ENCODE measurements around the gene RAB44. TPM values are rescaled to one million over a fixed set of nuclear protein-coding genes. Genes with fewer than 3 reads are reported as not detected.

The RAB44 gene
- total RNA-seq, 1 donor from 2014 or later = not detected

DNA sequence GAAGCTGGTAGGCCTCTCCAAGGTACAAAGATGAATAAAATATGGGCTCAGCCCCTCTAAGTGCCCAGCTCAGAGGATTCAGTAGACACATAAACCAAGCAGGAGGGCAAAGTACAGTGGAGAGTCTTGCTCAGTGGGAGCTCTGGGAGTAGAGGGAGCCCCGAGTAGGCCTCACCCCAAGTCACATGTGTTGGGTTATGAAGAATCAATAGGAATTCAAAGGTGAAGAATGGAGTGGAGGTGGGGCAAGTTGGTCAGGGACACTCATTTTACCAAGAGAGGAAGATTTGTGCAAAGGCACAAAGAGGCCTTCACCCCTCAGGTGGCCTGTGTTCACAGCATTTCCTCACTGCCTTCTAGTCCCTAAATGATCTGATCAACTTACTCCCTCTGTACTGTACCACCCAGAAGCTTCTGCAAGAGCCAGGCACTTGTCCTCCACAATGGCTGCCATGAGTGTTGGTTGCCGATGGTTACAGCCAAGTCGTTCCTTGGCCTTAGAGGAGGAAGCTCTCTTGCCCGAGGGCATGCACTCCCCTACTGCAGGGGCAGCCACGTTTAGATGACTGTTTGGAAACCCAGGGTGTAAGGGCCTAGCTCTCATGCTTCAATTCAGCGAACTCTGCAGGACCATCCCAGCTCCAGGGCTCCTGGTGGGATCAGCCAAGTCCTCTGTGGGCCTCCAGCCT lies 25.8 kb upstream of the RAB44 start:
- Histone ChIP-seq H3K36me3 (ENCODE audit: control insufficient read depth, insufficient read depth, low read length) (no peaks in the 10 kb centered on the region), H3K27me3 (ENCODE audit: control insufficient read depth, insufficient read depth, low read length) (no peaks in the 10 kb centered on the region), H3K4me3 (ENCODE audit: low read depth, low read length) (no peak overlapping the region)
- TF ChIP-seq, protein P1, sequence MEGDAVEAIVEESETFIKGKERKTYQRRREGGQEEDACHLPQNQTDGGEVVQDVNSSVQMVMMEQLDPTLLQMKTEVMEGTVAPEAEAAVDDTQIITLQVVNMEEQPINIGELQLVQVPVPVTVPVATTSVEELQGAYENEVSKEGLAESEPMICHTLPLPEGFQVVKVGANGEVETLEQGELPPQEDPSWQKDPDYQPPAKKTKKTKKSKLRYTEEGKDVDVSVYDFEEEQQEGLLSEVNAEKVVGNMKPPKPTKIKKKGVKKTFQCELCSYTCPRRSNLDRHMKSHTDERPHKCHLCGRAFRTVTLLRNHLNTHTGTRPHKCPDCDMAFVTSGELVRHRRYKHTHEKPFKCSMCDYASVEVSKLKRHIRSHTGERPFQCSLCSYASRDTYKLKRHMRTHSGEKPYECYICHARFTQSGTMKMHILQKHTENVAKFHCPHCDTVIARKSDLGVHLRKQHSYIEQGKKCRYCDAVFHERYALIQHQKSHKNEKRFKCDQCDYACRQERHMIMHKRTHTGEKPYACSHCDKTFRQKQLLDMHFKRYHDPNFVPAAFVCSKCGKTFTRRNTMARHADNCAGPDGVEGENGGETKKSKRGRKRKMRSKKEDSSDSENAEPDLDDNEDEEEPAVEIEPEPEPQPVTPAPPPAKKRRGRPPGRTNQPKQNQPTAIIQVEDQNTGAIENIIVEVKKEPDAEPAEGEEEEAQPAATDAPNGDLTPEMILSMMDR (IDR thresholded peaks at IDR 0.05; ENCODE audit: insufficient read depth, low read length, poor library complexity, severe bottlenecking) = no peak
- DNase-seq (ENCODE audit: low read depth) = no peak

DNA sequence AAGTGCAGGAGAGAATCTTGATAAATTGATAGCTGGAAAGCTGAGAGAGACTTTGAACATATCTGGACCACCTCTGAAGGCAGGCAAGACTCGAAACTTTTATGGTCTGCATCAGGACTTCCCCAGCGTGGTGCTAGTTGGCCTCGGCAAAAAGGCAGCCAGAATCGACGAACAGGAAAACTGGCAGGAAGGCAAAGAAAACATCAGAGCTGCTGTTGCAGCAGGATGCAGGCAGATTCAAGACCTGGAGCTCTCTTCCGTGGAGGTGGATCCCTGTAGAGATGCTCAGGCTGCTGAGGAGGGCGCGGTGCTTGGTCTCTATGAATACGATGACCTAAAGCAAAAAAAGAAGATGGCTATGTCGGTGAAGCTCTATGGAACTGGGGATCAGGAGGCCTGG lies 23.7 kb upstream of the RAB44 start:
- Histone ChIP-seq H3K36me3 (ENCODE audit: control insufficient read depth, insufficient read depth, low read length) (no peaks in the 10 kb centered on the region), H3K4me3 (ENCODE audit: low read depth, low read length) (no peak overlapping the region), H3K27me3 (ENCODE audit: control insufficient read depth, insufficient read depth, low read length) (no peaks in the 10 kb centered on the region)
- TF ChIP-seq, protein P1 (IDR thresholded peaks at IDR 0.05; ENCODE audit: insufficient read depth, low read length, poor library complexity, severe bottlenecking) = no peak
- DNase-seq (ENCODE audit: low read depth) = no peak

DNA sequence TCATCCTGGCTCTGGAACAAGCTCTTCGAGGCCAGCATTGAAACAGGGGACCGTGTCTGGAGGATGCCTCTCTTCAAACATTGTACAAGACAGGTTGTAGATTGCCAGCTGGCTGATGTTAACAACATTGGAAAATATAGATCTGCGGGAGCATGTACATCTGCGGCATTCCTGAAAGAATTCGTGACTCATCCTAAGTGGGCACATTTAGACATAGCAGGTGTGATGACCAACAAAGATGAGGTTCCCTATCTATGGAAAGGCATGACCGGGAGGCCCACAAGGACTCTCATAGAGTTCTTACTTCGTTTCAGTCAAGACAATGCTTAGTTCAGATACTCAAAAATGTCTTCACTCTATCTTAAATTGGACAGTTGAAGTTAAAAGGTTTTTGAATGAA lies 22.7 kb upstream of the RAB44 start:
- Histone ChIP-seq H3K4me3 (ENCODE audit: low read depth, low read length) (no peak overlapping the region), H3K27me3 (ENCODE audit: control insufficient read depth, insufficient read depth, low read length) (no peaks in the 10 kb centered on the region), H3K36me3 (ENCODE audit: control insufficient read depth, insufficient read depth, low read length) (no peaks in the 10 kb centered on the region)
- TF ChIP-seq, protein P1 (IDR thresholded peaks at IDR 0.05; ENCODE audit: insufficient read depth, low read length, poor library complexity, severe bottlenecking) = no peak
- no peak for DNase-seq (ENCODE audit: low read depth)

DNA sequence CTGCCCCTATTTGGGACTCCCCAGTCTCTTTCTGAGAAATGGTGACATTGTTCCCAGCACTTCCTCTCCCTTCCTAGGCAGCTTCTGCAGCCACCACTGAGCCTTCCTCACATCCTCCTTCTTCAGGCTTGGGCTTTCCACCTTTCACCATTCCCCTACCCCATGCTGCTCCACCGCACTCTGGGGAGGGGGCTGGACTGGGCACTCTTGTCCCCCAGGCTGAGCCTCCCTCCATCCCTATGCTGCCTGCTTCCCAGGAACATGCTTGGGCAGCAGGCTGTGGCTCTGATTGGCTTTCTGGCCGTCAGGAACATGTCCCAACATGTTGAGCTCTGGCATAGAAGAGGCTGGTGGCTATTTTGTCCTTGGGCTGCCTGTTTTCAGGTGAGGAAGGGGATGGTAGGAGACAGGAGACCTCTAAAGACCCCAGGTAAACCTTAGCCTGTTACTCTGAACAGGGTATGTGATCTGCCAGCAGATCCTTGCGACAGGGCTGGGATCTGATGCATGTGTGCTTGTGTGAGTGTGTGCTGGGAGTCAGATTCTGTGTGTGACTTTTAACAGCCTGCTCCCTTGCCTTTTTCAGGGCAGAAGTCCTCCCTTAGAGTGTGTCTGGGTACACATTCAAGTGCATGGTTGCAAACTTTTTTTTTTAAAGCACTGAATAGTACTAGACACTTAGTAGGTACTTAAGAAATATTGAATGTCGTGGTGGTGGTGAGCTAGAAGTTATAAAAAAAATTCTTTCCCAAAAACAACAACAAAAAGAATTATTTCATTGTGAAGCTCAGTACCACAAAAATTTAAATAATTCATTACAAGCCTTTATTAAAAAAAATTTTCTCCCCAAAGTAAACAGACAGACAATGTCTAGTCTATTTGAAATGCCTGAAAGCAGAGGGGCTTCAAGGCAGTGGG lies 21.2 kb upstream of the RAB44 start:
- Histone ChIP-seq H3K27me3 (ENCODE audit: control insufficient read depth, insufficient read depth, low read length) (no peaks in the 10 kb centered on the region), H3K4me3 (ENCODE audit: low read depth, low read length) (no peak overlapping the region), H3K36me3 (ENCODE audit: control insufficient read depth, insufficient read depth, low read length) (no peaks in the 10 kb centered on the region)
- no peak for DNase-seq (ENCODE audit: low read depth)
- TF ChIP-seq, protein P1 (IDR thresholded peaks at IDR 0.05; ENCODE audit: insufficient read depth, low read length, poor library complexity, severe bottlenecking) = no peak

DNA sequence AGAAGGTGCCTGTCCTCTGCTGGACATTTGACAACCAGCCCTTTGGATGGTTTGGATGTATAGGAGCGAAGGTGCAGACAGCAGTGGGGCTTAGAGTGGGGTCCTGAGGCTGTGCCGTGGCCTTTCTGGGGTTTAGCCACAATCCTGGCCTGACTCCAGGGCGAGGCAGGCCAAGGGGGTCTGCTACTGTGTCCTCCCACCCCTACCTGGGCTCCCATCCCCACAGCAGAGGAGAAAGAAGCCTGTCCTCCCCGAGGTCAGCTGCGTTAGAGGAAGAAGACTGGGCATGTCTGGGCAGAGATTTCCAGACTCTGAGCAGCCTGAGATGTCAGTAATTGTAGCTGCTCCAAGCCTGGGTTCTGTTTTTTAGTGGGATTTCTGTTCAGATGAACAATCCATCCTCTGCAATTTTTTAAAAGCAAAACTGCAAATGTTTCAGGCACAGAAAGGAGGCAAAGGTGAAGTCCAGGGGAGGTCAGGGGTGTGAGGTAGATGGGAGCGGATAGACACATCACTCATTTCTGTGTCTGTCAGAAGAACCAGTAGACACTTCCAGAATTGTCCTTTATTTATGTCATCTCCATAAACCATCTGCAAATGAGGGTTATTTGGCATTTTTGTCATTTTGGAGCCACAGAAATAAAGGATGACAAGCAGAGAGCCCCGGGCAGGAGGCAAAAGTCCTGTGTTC lies 20.4 kb upstream of the RAB44 start:
- TF ChIP-seq, protein P1 (IDR thresholded peaks at IDR 0.05; ENCODE audit: insufficient read depth, low read length, poor library complexity, severe bottlenecking) = no peak
- H3K4me3 ChIP-seq (ENCODE audit: low read depth, low read length) = no peak overlapping the region
- DNase-seq (ENCODE audit: low read depth) = no peak
- H3K36me3 ChIP-seq (ENCODE audit: control insufficient read depth, insufficient read depth, low read length) = no peaks in the 10 kb centered on the region
- H3K27me3 ChIP-seq (ENCODE audit: control insufficient read depth, insufficient read depth, low read length) = no peaks in the 10 kb centered on the region
